Kidney (tissue), 14 donors: ENCODE measurements around the gene RERE. TPM values are rescaled to one million over a fixed set of nuclear protein-coding genes. Genes with fewer than 3 reads are reported as not detected.

Source experiments
- DNase-seq, 5 donors: peaks; one replicate each; pipeline ENCODE4 v3.0.0-alpha.2; 2013 to 2020
- FAIRE-seq: peaks from 2 replicates; lab custom pipeline; 2012; peaks lifted over from hg19 to GRCh38; lab: Jason Lieb, UNC
- H3K27ac ChIP-seq, 2 donors: one replicate each; pipeline ENCODE4 v1.7.0; 2013; ENCODE audit warnings: low read depth in 2 of 2, low read length in 2 of 2, inconsistent platforms in 1 of 2
- H3K27me3 ChIP-seq: one replicate; pipeline ENCODE4 v1.7.1; 2013; ENCODE audit warnings: low read length, inconsistent platforms; ENCODE audit not compliant: control insufficient read depth, insufficient read depth
- H3K36me3 ChIP-seq, 3 donors: one replicate each; pipeline versions ENCODE4 v1.7.0 to v1.7.1; 2013; ENCODE audit warnings: low read length in 3 of 3, control low read depth in 1 of 3, inconsistent platforms in 1 of 3; ENCODE audit not compliant: insufficient read depth in 3 of 3, control insufficient read depth in 2 of 3
- H3K4me1 ChIP-seq, 3 donors: one replicate each; pipeline versions ENCODE4 v1.7.0 to v1.7.1; 2013; ENCODE audit warnings: low read length in 3 of 3, inconsistent platforms in 1 of 3, low read depth in 1 of 3; ENCODE audit not compliant: control insufficient read depth in 2 of 3, insufficient read depth in 2 of 3
- H3K4me3 ChIP-seq, 3 donors: one replicate each; pipeline versions ENCODE4 v1.7.0 to v1.8.1; 2013; ENCODE audit warnings: low read length in 3 of 3, control low read depth in 1 of 3, inconsistent platforms in 1 of 3
- H3K9ac ChIP-seq, 3 donors: one replicate each; pipeline versions ENCODE4 v1.7.0 to v1.7.1; 2013; ENCODE audit warnings: low read length in 3 of 3, control low read depth in 1 of 3, inconsistent platforms in 1 of 3
- H3K9me3 ChIP-seq, 3 donors: one replicate each; pipeline versions ENCODE4 v1.7.0 to v1.7.1; 2013; ENCODE audit warnings: low read length in 3 of 3, control low read depth in 1 of 3, inconsistent platforms in 1 of 3; ENCODE audit not compliant: control insufficient read depth in 2 of 3, insufficient read depth in 1 of 3
- CTCF ChIP-seq: IDR thresholded peaks from 3 replicates; pipeline ENCODE4 v1.5.1; 2012; ENCODE audit warnings: mild to moderate bottlenecking, moderate library complexity, borderline replicate concordance; ENCODE audit not compliant: insufficient read depth; ENCODE audit errors: extremely low read depth
- intact Hi-C: fragments of 100-400 bp; cut with DNase I; formaldehyde crosslinking; loops from one replicate; pipeline ENCODE4 v1.11.1; 2022
- polyA plus RNA-seq: library from polyadenylated mRNA; stranded (reverse); fragments of 350-450 nt; fragmentation: Illumina TruSeq; extraction: RNeasy Lipid Tissue Mini Kit (QIAGEN cat#74804); gene quantifications from one replicate; pipeline ENCODE4 v1.2.3, GENCODE V29; 2014; ENCODE audit warnings: low read depth, low replicate concordance; ENCODE audit not compliant: insufficient read depth
- total RNA-seq: library from RNA; stranded (reverse); fragmentation: NEBNext Ultra II Directional; extraction: Animal tissue kit (Norgen Biotek cat#: 25700); gene quantifications from one replicate; pipeline ENCODE4 v1.2.1, GENCODE V29; 2021
- donor health status: control.
- donor health status: control.
- donor health status: control.
- donor health status: control.
- donor health status: control.
- donor health status: DM: yes; HTN: yes; CAD: no.
- donor health status: Normal renal cell carcinoma (clear cell type).

RERE gene
- total and polyA plus RNA-seq, 2 donors from 2014 or later: 37.2 to 176 TPM

GRCh38 chr1:8791819-8792218 lies 25.6 kb downstream of the RERE start:
- no peak overlapping the region for H3K4me3 ChIP-seq

GRCh38 chr1:8790987-8791386 lies 26.5 kb downstream of the RERE start:
- no peaks in the 10 kb centered on the region for H3K36me3 ChIP-seq
- no peaks in the 10 kb centered on the region for H3K9me3 ChIP-seq
- H3K9ac ChIP-seq: no peak overlapping the region
- no peak overlapping the region for H3K4me3 ChIP-seq
- FAIRE-seq (no peak), DNase-seq (peak in 2 of 5 donors; percentile 26 to 28)
- H3K27me3 ChIP-seq: no peaks in the 10 kb centered on the region
- no peak overlapping the region for H3K27ac ChIP-seq
- intact Hi-C loops: no loop called here
- TF ChIP-seq CTCF: no peak
- H3K4me1 ChIP-seq: peaks cover 0 to 5% (median 3%) of the 10 kb centered on the region in 3 donors

More at GRCh38 chr1:8791819-8792218, 25.6 kb downstream of the RERE start:
- Histone ChIP-seq H3K4me1 (peaks cover 0 to 5% (median 3%) of the 10 kb centered on the region in 3 donors), H3K27me3 (no peaks in the 10 kb centered on the region), H3K9me3 (no peaks in the 10 kb centered on the region), H3K27ac (no peak overlapping the region), H3K36me3 (no peaks in the 10 kb centered on the region), H3K9ac (no peak overlapping the region)
- FAIRE-seq (no peak), DNase-seq (no peak)
- TF ChIP-seq CTCF: no peak
- intact Hi-C loops: no loop called here

GRCh38 chr1:8790478-8790877 lies 27.0 kb downstream of the RERE start:
- no peak overlapping the region for H3K27ac ChIP-seq
- H3K36me3 ChIP-seq: no peaks in the 10 kb centered on the region
- no peak overlapping the region for H3K4me3 ChIP-seq
- FAIRE-seq: no peak
- H3K9ac ChIP-seq: no peak overlapping the region
- no peaks in the 10 kb centered on the region for H3K27me3 ChIP-seq
- intact Hi-C loops: no loop called here
- no peaks in the 10 kb centered on the region for H3K9me3 ChIP-seq
- H3K4me1 ChIP-seq: peaks cover 0 to 5% (median 3%) of the 10 kb centered on the region in 3 donors
- DNase-seq: no peak
- no peak for TF ChIP-seq CTCF
